Measurements from ENCODE around the gene PCNX3.

GRCh38 chr11:65599216-65599954 is 16.2 kb upstream of the PCNX3 start:
- TF ChIP-seq EP300 (IDR thresholded peaks at IDR 0.05; ENCODE audit: low read depth), result no peak
- no peak for TF ChIP-seq CTCF (IDR thresholded peaks at IDR 0.05)
- TF ChIP-seq POLR2A (IDR thresholded peaks at IDR 0.05), result no peak
